Right lobe of liver (tissue), 6 donors: ENCODE results near the gene SLC25A43. TPM values are rescaled to one million over a fixed set of nuclear protein-coding genes. Genes with fewer than 3 reads are reported as not detected.
A peak's percentile ranks its signal among the peaks of the same experiment; 100 is the strongest.

Source experiments
- ATAC-seq, 4 donors: fragments of 200-7000 bp; cut with Tn5 transposase; one replicate each; pipeline ENCODE4 v1.9.1; 2020; ENCODE audit warnings: mild to moderate bottlenecking in 4 of 4, moderate library complexity in 4 of 4
- DNase-seq, 3 donors: peaks; one replicate each; pipeline ENCODE4 v3.0.0-alpha.2; 2020
- H3K27ac ChIP-seq, 3 donors: fragments of 200-600 bp; one replicate each; pipeline ENCODE4 v1.8.0; 2022
- H3K27me3 ChIP-seq, 2 donors: fragments of 200-600 bp; one replicate each; pipeline ENCODE4 v1.8.0; 2022
- H3K36me3 ChIP-seq, 4 donors: fragments of 200-600 bp; sonication (generic) in 1 of 4; one replicate each; pipeline versions ENCODE4 v1.5.1 to v1.8.0; 2017 to 2022; ENCODE audit warnings: control low read depth in 1 of 4
- H3K4me1 ChIP-seq, 4 donors: fragments of 200-600 bp; sonication (generic) in 1 of 4; one replicate each; pipeline versions ENCODE4 v1.5.1 to v1.8.0; 2017 to 2022; ENCODE audit warnings: control low read depth in 1 of 4
- H3K4me3 ChIP-seq, 3 donors: fragments of 200-600 bp; one replicate each; pipeline ENCODE4 v1.8.0; 2022
- H3K9me3 ChIP-seq, 4 donors: fragments of 200-600 bp; sonication (generic) in 1 of 4; one replicate each; pipeline versions ENCODE4 v1.5.1 to v1.8.0; 2017 to 2022; ENCODE audit warnings: control low read depth in 1 of 4
- CTCF ChIP-seq, 4 donors: fragments of 200-600 bp in 3 of 4; fragments of 450-650 bp in 1 of 4; IDR thresholded peaks; one replicate each; pipeline versions ENCODE4 v1.5.1 to v1.8.0; 2016 to 2022; ENCODE audit warnings: antibody characterized with exemption in 4 of 4, mild to moderate bottlenecking in 2 of 4
- POLR2A ChIP-seq: fragments of 450-650 bp; IDR thresholded peaks from one replicate; pipeline ENCODE4 v1.6.1; 2017; ENCODE audit warnings: antibody characterized with exemption, mild to moderate bottlenecking
- WGBS: methylation state at CpG from one replicate; pipeline ENCODE4 v1.1.6; 2018; ENCODE audit warnings: low coverage, low lambda C conversion rate; ENCODE audit not compliant: insufficient coverage; ENCODE audit errors: missing lambda C conversion rate; 5-methylcytosine and 5-hydroxymethylcytosine counted together
- intact Hi-C, 2 donors: fragments of 100-400 bp; cut with DNase I; formaldehyde crosslinking; loops; one replicate each; pipeline versions ENCODE4 v1.11.2 to v1.14.1; 2022
- total RNA-seq, 6 experiments: library from RNA; depleted of rRNA in 2 of 6; stranded (reverse); fragments of >200 nt in 2 of 6; fragmentation: NEBNext Ultra II Directional in 3 of 6; extraction: Animal tissue kit (Norgen Biotek cat#: 25700) in 3 of 6; gene quantifications; one replicate each; pipeline versions ENCODE4 v1.1.0 to v1.2.4, GENCODE V29; 2016 to 2023
- donor health status: DM: no; HTN: yes; CAD: no.
- donor health status: DM: no; HTN: no; CAD: no.
- donor health status: DM: no; HTN: no; CAD: no.
- donor health status: DM: no; HTN: yes; CAD: no.
- donor health status: DM: no; HTN: yes; CAD: no.

The SLC25A43 gene
- total RNA-seq, 6 experiments from 2014 or later: 6.4 to 21.5 (median 7.5) TPM

- Histone ChIP-seq H3K27ac (peak overlapping the region in 1 of 3 donors; percentile 43), H3K36me3 (no peaks in the 10 kb centered on the region), H3K9me3 (no peaks in the 10 kb centered on the region), H3K27me3 (no peaks in the 10 kb centered on the region), H3K4me1 (no peaks in the 10 kb centered on the region), H3K4me3 (peak overlapping the region; percentile 14 to 32 (median 32))
- intact Hi-C loops: no loop called here
- no peak for TF ChIP-seq POLR2A
- TF ChIP-seq CTCF (IDR thresholded peaks at IDR 0.05): no peak
- ATAC-seq (peak; percentile 73 to 84 (median 77)), DNase-seq (peak in 1 of 3 donors; percentile 39)
- 40% methylated on average over 4 of the region's 4 CpGs for WGBS
These were observed 9.9 kb upstream of the SLC25A43 start for GRCh38 chrX:119389214-119389613.

GRCh38 chrX:119389871-119390501 is 9.2 kb upstream of the SLC25A43 start:
- Histone ChIP-seq H3K36me3 (no peaks in the 10 kb centered on the region), H3K4me1 (no peaks in the 10 kb centered on the region), H3K27me3 (no peaks in the 10 kb centered on the region), H3K27ac (peak overlapping the region in 2 of 3 donors; percentile 36 to 43), H3K9me3 (no peaks in the 10 kb centered on the region), H3K4me3 (peak overlapping the region; percentile 14 to 32 (median 32))
- TF ChIP-seq CTCF (IDR thresholded peaks at IDR 0.05): no peak
- no peak for TF ChIP-seq POLR2A
- peak in 1 of 3 donors; percentile 40 for DNase-seq
- intact Hi-C loops: no loop called here
- 22% methylated on average over 7 of the region's 7 CpGs for WGBS
- ATAC-seq: peak; percentile 52 to 63 (median 59)

- Histone ChIP-seq H3K27ac (no peak overlapping the region), H3K9me3 (no peaks in the 10 kb centered on the region), H3K4me3 (no peak overlapping the region), H3K4me1 (no peaks in the 10 kb centered on the region), H3K36me3 (no peaks in the 10 kb centered on the region), H3K27me3 (no peaks in the 10 kb centered on the region)
- ATAC-seq: peak; percentile 64 to 77 (median 70)
- TF ChIP-seq POLR2A (no peak), CTCF (IDR thresholded peaks at IDR 0.05) (peak in 3 of 4 donors; percentile 33 to 44 (median 35))
- intact Hi-C loops: no loop called here
- peak in 1 of 3 donors; percentile 45 for DNase-seq
- 38% methylated on average over 8 of the region's 8 CpGs for WGBS
These were observed 7.9 kb upstream of the SLC25A43 start for GRCh38 chrX:119391279-119391678.

GRCh38 chrX:119393144-119393543 is 6.0 kb upstream of the SLC25A43 start:
- Histone ChIP-seq H3K27me3 (no peaks in the 10 kb centered on the region), H3K36me3 (no peaks in the 10 kb centered on the region), H3K4me1 (no peaks in the 10 kb centered on the region), H3K9me3 (no peaks in the 10 kb centered on the region), H3K4me3 (no peak overlapping the region), H3K27ac (no peak overlapping the region)
- no peak for ATAC-seq
- TF ChIP-seq POLR2A: no peak
- TF ChIP-seq CTCF (IDR thresholded peaks at IDR 0.05): no peak
- intact Hi-C loops: no loop called here
- no peak for DNase-seq
- 47% methylated on average over 2 of the region's 2 CpGs for WGBS
